MV-4-11 (cell line): ENCODE results near the gene CDT1.
"Not testable (repeated sequence)": the region's sequence is repeated elsewhere in the genome, so short reads cannot be mapped to it uniquely, and the experiment has no call there.

Experiments used
- DNase-seq: peaks from one replicate; lab custom pipeline; 2025; lab: John Stamatoyannopoulos, UW

The CDT1 gene

DNA sequence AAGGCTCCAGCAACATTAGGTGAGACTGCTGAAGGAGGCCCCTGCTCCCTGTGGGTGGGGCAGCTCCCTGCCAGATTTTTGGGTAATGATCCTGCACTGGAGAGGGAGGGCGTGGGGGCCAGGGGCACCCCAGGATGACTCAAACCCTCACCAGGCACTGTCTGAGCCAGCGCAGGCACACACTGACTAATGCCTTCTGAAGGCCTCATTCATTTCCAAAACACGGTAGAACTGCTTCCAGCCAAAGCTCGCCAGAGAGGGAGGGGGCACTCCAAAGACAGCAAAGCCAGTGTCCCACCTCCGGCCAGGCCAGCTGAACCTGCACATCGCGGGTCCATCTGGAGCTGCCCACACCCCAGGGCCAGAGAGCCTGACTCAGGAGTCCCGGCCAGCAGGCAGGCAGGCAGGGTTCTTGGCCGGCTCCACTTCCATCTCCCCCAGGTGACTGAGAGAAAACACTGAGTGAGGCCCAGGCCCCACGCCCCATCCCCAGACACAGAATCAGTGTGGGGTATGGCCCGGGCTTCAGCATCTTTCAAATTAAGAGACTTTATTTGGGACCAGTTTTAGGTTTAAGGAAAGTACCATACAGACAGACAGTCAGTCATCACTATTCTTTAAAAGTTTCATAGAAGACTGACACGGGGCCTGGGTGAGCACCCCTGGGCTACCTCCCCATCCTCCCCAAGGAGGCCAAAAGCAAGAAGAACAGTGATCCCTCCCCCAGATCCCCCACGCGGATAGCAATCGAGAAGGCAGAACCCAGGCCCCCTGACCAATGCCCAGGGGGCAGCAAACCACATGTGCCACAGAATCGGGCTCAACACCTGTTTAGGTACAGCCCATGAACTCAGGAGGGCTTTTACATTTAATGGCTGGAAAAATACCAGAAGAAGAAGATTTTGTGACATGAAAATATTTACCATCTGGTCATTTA, 20.9 kb upstream of the CDT1 start:
- DNase-seq = no peak

GRCh38 chr16:88783391-88784073, 20.1 kb upstream of the CDT1 start:
- DNase-seq = peak; percentile 38

- peak; percentile 65 for DNase-seq
These were observed 19.3 kb upstream of the CDT1 start for GRCh38 chr16:88784074-88784855.

DNA sequence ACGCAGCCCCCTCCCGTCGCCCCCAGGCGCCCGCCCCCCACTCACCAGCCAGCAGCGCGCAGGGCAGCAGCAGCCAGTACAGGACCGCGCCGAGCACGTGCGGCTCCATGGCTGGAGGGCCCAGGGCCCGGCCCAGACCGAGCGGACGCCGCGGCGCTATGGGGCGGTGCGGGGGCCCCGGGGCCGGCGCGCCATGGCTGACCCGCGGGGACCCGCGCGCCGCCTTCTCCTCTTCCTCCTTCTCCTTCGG, 18.8 kb upstream of the CDT1 start:
- no peak for DNase-seq

DNA sequence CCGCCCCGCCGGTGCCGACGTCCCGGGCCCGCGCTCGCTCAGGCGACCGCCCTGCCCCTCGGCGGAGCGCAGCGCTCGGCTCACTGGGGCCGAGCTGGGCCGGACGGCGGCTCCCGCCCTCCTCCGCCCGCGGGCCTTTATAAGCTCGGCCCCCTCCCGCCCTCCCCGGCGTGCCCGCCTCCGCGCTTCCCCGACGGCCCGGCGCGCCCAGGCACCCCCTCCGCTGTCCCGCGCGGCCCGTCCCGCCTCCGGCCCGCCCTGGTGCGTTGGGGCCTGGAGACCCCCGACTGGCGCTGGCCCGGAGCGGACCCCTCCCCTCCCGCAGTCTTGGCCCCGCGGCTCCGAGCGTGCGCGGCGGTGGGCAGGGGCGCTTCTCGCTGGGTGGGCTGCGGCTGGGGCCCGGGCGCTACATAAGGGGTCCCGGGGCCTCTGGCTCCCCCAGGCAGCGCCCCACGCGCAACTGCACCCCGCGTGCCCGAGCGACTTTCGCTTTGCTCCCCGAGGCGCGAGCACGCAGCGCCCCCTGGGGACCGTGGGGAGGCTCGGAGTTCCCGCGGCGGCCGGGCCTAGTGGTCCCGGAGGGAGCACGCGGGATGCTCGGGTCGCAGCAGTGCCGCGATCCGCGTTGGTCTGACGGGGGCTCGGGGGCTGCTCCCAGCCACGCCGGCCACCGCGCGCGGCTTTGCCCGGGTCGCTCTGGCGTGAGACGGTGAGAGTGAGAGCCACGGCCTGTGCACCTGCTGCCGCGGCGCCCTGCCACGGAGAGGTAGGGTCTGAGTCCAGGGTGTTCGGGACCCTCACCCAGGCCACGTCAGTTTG, 18.3 kb upstream of the CDT1 start, which contains the start of gene PIEZO1:
TSS of gene PIEZO1 (minus strand) at position 115 of the 819 bp plus-strand sequence. CDS start 256 bp downstream, outside the sequence.
- DNase-seq = peak; percentile 47

- no peak for DNase-seq
These were observed 15.8 kb upstream of the CDT1 start for GRCh38 chr16:88787579-88788314.

GRCh38 chr16:88788749-88789148, 14.8 kb upstream of the CDT1 start:
- DNase-seq = not testable (repeated sequence)

- peak; percentile 88 for DNase-seq
These were observed 14.0 kb upstream of the CDT1 start for GRCh38 chr16:88789594-88789993.

- peak; percentile 72 for DNase-seq
These were observed 13.0 kb upstream of the CDT1 start for GRCh38 chr16:88790312-88791211.

DNA sequence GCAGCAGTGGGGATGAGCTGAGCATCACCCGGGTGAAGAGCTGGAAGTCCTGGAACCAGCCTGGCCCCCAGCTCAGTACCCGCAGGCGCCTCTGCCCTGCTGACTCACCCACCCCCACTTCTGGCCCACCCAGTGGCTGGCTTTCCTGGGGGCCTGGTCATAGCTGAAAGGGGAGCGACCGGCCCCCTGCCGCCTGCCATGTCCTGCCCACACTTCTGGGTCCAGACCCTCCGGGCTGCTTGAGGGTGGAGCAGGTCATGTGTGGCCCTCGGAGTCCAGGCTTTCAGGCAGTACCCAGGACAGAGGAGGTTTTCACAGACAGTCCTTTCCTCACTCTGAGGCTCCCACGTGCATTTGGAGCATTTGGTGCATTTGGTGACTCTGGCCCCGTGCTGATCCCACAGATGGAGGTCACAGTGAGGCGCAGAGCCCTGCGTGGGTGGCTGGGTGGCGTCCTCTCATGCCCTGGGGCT, 11.5 kb upstream of the CDT1 start:
- no peak for DNase-seq

GRCh38 chr16:88792668-88793250, 10.8 kb upstream of the CDT1 start:
- DNase-seq = no peak

GRCh38 chr16:88793251-88793954, 10.2 kb upstream of the CDT1 start:
- peak; percentile 44 for DNase-seq

GRCh38 chr16:88796278-88796677, 7.3 kb upstream of the CDT1 start:
- no peak for DNase-seq

GRCh38 chr16:88798073-88798472, 5.5 kb upstream of the CDT1 start:
- no peak for DNase-seq

DNA sequence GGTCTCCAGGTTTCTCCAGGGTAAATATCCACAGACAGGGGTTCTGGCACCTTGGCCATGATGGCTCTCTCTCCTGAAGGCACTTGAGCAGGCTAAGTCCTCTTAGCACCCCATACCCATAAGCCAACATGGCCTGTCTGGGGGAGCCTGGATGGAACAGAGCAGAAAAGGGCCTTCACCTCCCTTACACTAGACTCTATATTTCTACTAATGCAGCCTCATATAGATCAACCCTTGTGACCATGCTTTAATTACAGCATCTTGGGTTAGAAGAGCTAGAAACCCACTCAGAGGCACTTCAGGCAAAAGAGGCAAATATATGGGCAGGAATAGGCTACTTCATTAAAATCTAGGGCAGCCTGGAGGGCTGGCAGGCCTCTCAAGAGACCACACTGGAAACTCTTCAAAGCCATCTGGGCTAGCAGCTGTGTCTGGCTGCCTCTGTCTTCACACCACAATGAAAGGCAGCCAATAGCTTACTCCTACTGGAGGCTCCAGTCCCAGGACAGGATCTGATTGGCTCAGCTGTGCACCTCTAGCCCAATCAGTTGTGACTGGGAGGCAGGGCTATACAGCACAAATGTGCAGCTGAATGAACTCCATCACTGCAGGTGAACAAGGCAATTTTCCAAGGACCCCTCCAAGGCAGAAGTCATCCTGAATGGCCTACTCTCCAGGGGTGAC, 4.7 kb upstream of the CDT1 start:
- DNase-seq = peak; percentile 57

GRCh38 chr16:88799569-88800276, 3.9 kb upstream of the CDT1 start:
- peak; percentile 95 for DNase-seq

- DNase-seq = no peak
These were observed 3.4 kb upstream of the CDT1 start for GRCh38 chr16:88800277-88800592.

DNA sequence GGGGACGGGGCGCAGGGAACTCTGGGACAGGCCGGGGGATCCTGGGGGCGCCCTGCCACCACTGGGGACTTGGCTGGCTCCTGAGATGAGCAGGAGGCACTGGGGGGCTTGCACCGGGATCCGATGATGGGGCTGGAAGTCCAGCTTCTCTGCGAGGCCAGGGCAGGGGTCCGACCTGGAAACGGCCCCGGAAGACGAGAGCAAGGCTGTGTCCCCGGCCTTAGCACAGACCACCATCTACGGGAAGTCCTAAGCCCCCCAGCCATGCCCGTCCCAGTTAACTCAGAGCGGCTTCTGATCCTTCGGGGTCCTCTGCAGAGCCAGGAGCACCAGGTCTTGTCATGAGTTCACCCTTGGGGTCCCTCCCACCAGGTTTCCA, 573 bp downstream of the CDT1 start:
- no peak for DNase-seq
